AML-193 (cell line): Measurements from ENCODE around the gene CDS2.
A peak's percentile ranks its signal among the peaks of the same experiment; 100 is the strongest.

Experiments
- DNase-seq, 2 experiments: peaks; one replicate each; lab custom pipeline; 2025; lab: John Stamatoyannopoulos, UW

Gene CDS2

DNA sequence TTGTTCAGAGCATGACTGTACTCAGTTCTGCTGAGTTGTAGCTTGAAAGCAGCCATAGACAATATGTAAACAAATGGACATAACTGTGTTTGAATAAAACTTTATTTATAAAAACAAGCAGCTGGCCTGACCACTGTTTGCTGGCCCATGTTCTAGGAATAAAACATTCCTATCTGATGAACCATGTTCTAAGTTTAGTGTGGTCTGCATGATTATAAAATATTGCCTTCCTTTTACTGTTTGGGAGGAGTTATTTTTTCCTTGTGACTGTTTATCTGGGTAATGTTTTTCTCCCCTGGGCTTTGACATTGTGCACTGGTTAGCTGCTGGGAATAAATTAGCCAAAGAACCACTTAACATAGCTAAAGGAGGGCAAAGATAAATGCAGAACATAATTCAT is 55.1 kb downstream of the CDS2 start:
- no peak for DNase-seq

- DNase-seq: no peak
Observed at GRCh38 chr20:5182615-5183254, 55.9 kb downstream of the CDS2 start.

DNA sequence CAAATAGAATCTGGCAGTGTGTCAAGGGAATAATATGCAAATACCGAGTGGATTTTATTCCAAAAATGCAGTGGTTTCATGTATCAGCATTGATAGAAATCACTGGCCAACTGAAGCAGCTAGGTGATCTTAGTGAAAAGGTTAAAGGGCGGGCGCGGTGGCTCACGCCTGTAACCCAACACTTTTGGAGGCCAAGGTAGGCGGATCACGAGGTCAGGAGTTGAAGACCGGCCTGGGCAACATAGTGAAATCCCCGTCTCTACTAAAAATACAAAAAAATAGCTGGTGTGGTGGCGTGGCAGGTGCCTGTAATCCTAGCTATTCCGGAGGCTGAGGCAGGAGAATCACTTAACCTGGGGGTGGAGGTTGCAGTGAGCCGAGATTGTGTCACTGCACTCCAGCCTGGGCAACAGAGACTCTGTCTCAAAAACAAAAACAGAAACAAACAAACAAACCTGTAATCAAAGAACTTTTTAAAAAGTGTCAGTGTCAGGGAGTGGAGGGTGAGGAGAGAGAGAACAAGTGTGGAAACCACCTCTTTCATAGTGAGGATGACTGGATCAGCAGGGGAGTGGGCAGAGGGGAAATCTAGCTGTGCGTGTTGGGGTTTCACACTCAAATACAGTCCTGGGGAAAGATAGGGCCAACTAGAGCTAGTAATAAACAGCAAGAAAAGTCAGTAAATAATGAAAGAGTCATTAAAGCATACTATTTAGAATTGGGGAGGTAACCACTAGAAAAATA is 57.1 kb downstream of the CDS2 start:
- no peak for DNase-seq

GRCh38 chr20:5184684-5185083 is 57.9 kb downstream of the CDS2 start:
- DNase-seq: no peak

DNA sequence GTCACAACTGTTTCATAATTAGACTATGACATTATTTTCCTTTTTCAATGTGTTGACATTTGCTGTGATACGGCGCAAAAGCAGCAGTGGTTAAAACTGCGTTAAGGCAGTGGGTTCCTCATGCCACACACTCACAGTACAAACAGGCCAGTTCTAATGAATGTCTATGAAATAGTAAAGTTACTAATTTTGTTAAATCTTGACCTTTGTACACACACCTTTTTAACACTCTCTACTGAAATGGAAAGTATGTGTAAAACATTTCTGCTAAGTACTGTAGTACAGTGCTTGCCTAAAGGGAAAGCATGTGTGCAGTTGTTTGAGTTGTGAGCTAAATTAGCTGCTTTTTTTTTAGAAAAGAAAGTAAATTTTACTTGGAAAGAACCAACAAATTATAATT is 60.3 kb downstream of the CDS2 start:
- no peak for DNase-seq

DNA sequence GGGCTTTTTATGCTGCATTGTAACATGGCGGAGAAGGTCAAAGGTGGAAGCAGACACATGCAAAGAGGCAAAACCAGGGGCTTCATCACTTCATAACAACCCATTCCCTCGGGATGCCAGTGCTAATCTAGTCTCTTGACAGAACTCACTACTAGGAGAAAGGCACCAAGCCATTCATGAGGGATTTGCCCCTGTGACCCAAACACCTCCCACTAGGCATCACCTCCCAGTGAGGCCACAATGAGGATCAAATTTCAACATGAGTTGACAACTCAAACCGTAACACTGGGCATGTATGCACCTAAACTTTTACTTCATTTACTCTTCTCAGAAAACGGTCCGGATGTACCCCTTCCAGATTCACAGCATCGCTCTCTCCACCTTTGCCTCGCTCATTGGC is 61.9 kb downstream of the CDS2 start:
- DNase-seq: no peak

GRCh38 chr20:5189917-5190316 is 63.1 kb downstream of the CDS2 start:
- no peak for DNase-seq

DNA sequence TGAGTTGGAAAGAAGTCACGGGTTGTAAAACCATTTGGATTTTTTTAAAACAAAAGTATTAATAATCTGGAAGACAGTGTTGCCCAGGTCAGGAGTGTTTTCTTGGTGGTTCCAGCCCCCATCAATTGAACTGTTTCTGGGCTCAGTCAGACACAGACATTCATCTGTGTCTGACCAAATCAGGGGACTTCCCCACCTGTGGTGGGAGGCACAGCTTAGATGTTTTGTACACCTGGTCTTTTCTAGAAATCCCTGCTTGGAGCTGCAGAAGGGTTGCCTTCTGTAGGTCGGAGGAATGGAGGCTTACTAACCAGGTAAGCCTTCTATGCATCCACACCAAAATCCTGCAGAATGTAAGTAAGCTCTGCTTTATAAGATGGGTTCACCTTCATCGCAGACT is 63.6 kb downstream of the CDS2 start:
- DNase-seq: no peak

GRCh38 chr20:5191829-5192569 is 65.2 kb downstream of the CDS2 start:
- peak; percentile 63 to 86 for DNase-seq

GRCh38 chr20:5192570-5193431 is 66.0 kb downstream of the CDS2 start:
- no peak for DNase-seq

- DNase-seq: no peak
Observed at GRCh38 chr20:5195655-5196054, 68.8 kb downstream of the CDS2 start.

GRCh38 chr20:5196149-5196548 is 69.3 kb downstream of the CDS2 start:
- DNase-seq: no peak

DNA sequence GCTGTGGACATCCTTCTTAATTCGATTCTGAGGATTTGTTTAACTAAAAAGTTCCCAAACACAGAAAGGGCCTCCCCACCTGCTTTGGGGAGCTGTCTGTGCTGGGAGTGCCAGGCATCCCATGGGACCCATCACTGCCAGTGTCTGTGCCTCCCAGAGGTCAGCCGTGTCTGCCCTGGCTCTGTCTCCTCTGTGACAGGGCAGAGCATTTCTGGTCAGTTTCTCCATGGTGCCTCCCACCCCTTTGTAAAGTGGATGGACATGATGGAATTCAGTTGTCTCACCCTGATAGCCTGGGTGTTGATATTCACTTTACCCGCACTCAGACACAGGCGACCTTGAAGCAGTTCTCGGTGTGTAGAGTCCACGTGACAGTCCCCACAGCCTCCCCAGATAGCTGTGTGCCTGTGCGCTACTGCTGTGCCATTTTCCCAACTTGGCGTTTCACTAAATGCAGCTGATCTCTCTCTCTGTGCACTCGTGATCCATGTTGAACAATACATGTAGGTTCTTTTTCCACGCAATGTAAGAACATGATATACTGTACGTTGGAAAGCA is 70.5 kb downstream of the CDS2 start:
- DNase-seq: no peak

- no peak for DNase-seq
Observed at GRCh38 chr20:5197847-5198650, 71.2 kb downstream of the CDS2 start.

DNA sequence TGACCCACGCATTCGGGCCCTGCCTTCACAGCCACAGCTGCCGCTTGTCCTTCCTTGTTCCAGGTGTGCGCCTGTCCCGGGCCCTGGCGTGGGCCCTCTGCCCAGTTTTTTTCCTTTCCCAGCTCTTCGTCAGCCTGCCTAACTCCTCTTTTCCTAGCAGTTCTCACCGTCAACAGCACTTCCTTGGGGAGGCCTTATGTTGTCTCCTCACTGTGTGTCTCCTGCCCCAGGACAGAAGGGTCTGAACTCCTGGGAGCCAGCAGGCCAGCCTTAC is 71.8 kb downstream of the CDS2 start:
- DNase-seq: no peak

DNA sequence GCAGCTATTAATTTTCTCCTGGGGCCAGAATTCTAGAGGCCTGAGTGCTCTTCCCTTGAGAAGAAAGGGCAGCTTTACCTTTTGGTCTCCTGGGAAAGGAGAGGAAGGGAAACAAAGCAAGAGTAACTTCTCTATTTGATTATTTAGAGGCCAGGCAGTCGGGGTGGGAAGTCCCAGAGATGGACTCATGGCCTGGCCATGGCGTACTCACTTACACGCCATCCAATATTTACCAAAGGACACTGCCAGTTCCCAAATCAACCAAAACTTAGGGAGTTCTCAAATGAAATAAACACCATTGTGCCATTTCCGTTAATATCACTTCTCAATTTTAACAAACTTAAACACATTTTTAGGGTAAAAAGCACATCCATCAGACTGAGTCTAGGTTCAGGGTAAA is 76.6 kb downstream of the CDS2 start:
- DNase-seq: no peak

DNA sequence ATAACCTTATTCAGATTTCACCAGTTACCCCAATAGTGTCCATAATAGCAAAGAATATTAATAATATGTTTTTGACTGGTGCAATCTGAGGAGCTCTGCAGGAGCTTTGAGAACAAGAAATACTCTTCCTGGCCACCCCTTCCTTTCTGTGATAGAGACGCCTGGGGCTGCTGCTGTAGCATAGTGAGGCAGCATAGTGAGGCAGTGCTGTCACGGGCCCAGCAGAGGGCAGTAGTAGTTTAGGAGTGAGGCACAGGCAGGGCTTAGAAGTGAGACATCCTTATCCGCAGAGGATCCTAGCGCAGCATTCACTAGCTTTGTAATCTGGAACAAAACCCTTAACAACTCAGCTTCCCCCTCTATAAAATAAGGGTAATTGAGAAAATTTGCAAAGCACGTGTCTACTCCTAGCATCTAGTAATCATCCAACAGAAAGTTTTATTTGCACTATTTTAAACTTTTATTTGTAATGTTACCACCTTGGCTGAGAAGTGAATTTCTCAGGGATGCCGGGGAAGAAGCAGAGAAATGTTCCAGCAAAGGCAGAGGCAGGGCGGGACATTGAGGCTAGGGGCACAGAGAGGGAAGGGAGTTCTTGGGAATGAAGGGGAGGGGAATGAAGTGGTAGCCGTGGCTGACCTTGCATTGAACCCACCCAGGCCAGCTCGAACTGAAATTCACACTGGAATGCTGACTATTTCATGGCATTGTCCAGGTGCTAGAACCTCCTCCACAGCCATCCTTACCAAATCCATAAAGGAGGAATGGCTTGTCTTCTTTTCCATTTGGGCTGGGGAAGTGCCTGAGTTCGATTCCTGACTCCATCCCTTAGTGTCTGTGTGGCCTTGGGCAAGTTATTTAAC is 78.8 kb downstream of the CDS2 start:
- peak; percentile 62 to 64 for DNase-seq

DNA sequence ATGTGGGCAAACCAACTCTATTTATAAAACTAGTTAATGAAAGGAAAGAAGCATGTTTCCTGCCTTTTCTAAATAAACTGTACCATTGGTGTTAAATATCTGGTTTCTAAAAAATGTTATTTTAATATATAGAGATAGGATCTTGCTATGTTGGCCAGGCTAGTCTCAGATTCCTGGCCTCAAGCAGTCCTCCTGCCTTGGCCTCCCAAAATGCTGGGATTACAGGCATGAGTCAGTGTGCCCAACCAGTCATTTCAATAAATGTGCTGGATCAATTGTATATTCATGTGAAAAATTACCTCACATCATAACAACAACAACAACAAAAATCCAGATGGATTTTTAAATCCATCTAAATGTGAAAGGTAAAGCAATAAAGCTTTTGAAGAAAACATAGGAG is 80.3 kb downstream of the CDS2 start:
- no peak for DNase-seq

DNA sequence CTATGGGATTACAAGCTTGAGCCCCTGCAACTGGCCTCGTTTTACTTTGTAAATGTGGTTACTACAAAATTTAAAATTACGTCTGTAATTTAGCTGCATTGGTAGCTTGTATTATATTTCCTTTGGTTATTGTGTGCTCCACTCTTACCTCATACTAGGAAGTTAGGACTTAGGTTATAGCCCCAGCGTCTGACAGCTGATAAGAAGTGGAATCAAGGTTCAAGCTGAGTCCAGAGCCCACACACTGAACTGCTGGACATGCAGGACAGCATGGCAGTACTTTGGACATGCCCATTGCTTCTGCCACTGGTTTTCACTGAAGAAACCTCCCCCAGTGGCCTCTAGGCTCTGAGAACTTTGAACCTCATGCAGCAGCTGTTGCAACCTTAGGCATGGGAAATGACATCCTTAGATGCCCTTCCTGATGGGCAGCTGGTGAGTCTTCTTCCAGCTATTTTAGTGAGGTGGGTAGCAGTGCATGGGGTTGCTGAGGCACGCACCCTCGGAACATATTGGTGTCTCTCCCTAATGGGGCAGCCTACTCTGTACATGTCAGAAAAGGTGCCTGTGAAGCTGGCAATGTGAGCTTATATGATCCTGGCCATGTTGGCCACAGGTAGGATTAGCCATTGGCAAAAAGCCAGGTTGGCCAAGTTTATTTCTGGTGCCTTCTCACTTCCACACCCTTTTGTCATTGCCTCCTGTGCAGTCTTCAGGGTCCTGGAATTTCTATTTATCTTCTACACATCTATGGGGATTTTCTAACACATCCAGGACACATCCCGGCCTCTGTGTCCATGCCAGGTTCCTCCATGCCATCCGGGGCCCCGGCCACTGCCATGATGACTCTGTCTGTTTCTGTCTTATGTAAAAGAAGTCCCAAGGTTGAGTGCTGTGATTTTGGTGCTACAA is 85.3 kb downstream of the CDS2 start:
- no peak for DNase-seq
